ENCODE results near the gene CDCA4. TPM values are rescaled to one million over a fixed set of nuclear protein-coding genes. Genes with fewer than 3 reads are reported as not detected.
A peak's percentile ranks its signal among the peaks of the same experiment; 100 is the strongest.

CDCA4 gene
- 1 to 10 TPM; 5.8 to 7.8 (median 6.2) TPM for total RNA-seq

- TF ChIP-seq CTCF (IDR thresholded peaks at IDR 0.05), result peak in 3 of 4 experiments; percentile 3 to 44 (median 23)
- peak; percentile 90 for TF ChIP-seq POLR2AphosphoS5 (IDR thresholded peaks at IDR 0.05)
- TF ChIP-seq EP300 (IDR thresholded peaks at IDR 0.05), result no peak
- peak; percentile 77 to 78 for TF ChIP-seq POLR2A (IDR thresholded peaks at IDR 0.05)
- WGBS, 2 donors (ENCODE audit: low coverage in 1 of 2), result no CpG with 5 or more reads among the region's 115 CpGs
These were observed at the start of gene CDCA4 for GRCh38 chr14:105020815-105021655. Gene CDCA4, minus strand, starts transcription at chr14:105021083. Its CDS starts 9,154 bp downstream, at chr14:105011929.

GRCh38 chr14:105069871-105070759 is 49.2 kb upstream of the CDCA4 start:
- WGBS, 2 donors (ENCODE audit: low coverage in 1 of 2), result 52 to 59% methylated on average over 2 to 7 of the region's 20 CpGs
- Histone ChIP-seq H3K27ac (peak overlapping the region in 3 of 4 donors; percentile 4 to 31 (median 29)), H3K36me3 (no peaks in the 10 kb centered on the region), H3K27me3 (peaks cover 93% of the 10 kb centered on the region), H3K4me3 (no peak overlapping the region), H3K9me3 (no peaks in the 10 kb centered on the region), H3K4me1 (peaks cover 0 to 10% (median 0%) of the 10 kb centered on the region in 3 donors)
- TF ChIP-seq CTCF (IDR thresholded peaks at IDR 0.05), result no peak
- TF ChIP-seq POLR2A (IDR thresholded peaks at IDR 0.05), result no peak
- TF ChIP-seq POLR2AphosphoS5 (IDR thresholded peaks at IDR 0.05), result no peak
- TF ChIP-seq EP300 (IDR thresholded peaks at IDR 0.05), result no peak
- ATAC-seq, result no peak

More at GRCh38 chr14:105020815-105021655, at the start of gene CDCA4:
- Histone ChIP-seq H3K27ac (peak within 1 kb of the TSS; percentile 55 to 85 (median 82)), H3K27me3 (no peaks in the 10 kb centered on the region), H3K9me3 (no peaks in the 10 kb centered on the region), H3K36me3 (no peaks in the 10 kb centered on the region), H3K4me3 (peak within 1 kb of the TSS; percentile 67 to 94), H3K4me1 (peaks cover 0 to 39% (median 14%) of the 10 kb centered on the region in 3 donors)
- peak; percentile 96 for ATAC-seq

- 80 to 82% methylated on average over 2 of the region's 10 CpGs for WGBS, 2 donors (ENCODE audit: low coverage in 1 of 2)
These were observed 48.6 kb upstream of the CDCA4 start for GRCh38 chr14:105069522-105069870.

GRCh38 chr14:105068818-105069217 is 47.9 kb upstream of the CDCA4 start:
- WGBS, 2 donors (ENCODE audit: low coverage in 1 of 2), result 71 to 75% methylated on average over 13 of the region's 13 CpGs
- H3K36me3 ChIP-seq, result no peaks in the 10 kb centered on the region
- TF ChIP-seq POLR2A (IDR thresholded peaks at IDR 0.05) (no peak), CTCF (IDR thresholded peaks at IDR 0.05) (no peak), EP300 (IDR thresholded peaks at IDR 0.05) (no peak)
- H3K9me3 ChIP-seq, result no peaks in the 10 kb centered on the region
- H3K27me3 ChIP-seq, result peaks cover 80% of the 10 kb centered on the region
- no peak overlapping the region for H3K27ac ChIP-seq
- ATAC-seq, result no peak
- no peak overlapping the region for H3K4me3 ChIP-seq
- H3K4me1 ChIP-seq, result no peaks in the 10 kb centered on the region

More at GRCh38 chr14:105069522-105069870, 48.6 kb upstream of the CDCA4 start:
- Histone ChIP-seq H3K36me3 (no peaks in the 10 kb centered on the region), H3K9me3 (no peaks in the 10 kb centered on the region), H3K27ac (no peak overlapping the region), H3K4me3 (no peak overlapping the region), H3K27me3 (peaks cover 87% of the 10 kb centered on the region), H3K4me1 (peaks cover 0 to 4% (median 0%) of the 10 kb centered on the region in 3 donors)
- TF ChIP-seq POLR2A (IDR thresholded peaks at IDR 0.05) (no peak), POLR2AphosphoS5 (IDR thresholded peaks at IDR 0.05) (no peak), EP300 (IDR thresholded peaks at IDR 0.05) (no peak), CTCF (IDR thresholded peaks at IDR 0.05) (no peak)
- ATAC-seq, result no peak
